ENCODE measurements around the gene PROSER3. TPM values are rescaled to one million over a fixed set of nuclear protein-coding genes. Genes with fewer than 3 reads are reported as not detected.

The PROSER3 gene
- total and polyA plus RNA-seq, 4 donors = 2.8 to 27.7 (median 11.5) TPM

DNA sequence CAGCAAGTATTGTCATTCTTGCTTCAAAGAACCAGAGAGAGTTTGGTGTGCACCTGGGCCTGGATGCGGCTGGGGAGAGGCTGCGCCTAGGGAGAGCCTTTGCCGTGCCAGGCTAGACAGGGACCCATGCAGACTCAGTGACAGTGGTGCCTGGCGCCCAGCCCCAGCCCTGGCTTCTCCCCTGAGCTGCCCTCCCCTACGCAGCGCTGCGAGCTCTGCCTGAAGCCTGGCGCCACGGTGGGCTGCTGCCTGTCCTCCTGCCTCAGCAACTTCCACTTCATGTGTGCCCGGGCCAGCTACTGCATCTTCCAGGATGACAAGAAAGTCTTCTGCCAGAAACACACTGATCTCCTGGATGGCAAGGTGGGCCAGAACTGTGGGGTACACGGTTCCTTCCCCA is 28.2 kb upstream of the PROSER3 start:
- no peaks in the 10 kb centered on the region for H3K9me3 ChIP-seq (ENCODE audit: control insufficient read depth, insufficient read depth, low read length)
- H3K36me3 ChIP-seq (ENCODE audit: control insufficient read depth, insufficient read depth, low read length) = peaks cover 99% of the 10 kb centered on the region
- H3K27ac ChIP-seq (ENCODE audit: low read depth, low read length) = no peak overlapping the region
- no peaks in the 10 kb centered on the region for H3K27me3 ChIP-seq (ENCODE audit: control insufficient read depth, insufficient read depth, low read length)
- H3K4me3 ChIP-seq (ENCODE audit: low read depth, low read length) = no peak overlapping the region
- DNase-seq (ENCODE audit: low read depth in 4 of 6, low spot score in 6 of 6) = no peak
- H3K4me1 ChIP-seq (ENCODE audit: control insufficient read depth, insufficient read depth, low read length) = no peaks in the 10 kb centered on the region
- 91% methylated on average over 11 of the region's 11 CpGs for WGBS (ENCODE audit: insufficient coverage)

DNA sequence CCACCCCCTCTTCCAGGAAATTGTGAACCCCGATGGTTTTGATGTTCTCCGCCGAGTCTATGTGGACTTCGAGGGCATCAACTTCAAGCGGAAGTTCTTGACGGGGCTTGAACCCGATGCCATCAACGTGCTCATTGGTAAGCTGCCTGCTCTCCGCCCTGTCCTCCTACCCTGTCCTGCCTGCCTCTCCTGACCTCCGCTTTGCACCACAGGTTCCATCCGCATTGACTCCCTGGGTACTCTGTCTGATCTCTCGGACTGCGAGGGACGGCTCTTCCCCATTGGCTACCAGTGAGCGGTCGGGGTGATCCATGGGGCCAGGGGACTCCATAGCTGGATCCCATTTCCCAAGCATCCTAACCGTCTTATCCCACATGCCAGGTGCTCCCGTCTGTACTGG is 27.6 kb upstream of the PROSER3 start:
- 95% methylated on average over 18 of the region's 18 CpGs for WGBS (ENCODE audit: insufficient coverage)
- Histone ChIP-seq H3K4me3 (ENCODE audit: low read depth, low read length) (no peak overlapping the region), H3K27ac (ENCODE audit: low read depth, low read length) (no peak overlapping the region), H3K27me3 (ENCODE audit: control insufficient read depth, insufficient read depth, low read length) (no peaks in the 10 kb centered on the region), H3K9me3 (ENCODE audit: control insufficient read depth, insufficient read depth, low read length) (no peaks in the 10 kb centered on the region), H3K4me1 (ENCODE audit: control insufficient read depth, insufficient read depth, low read length) (no peaks in the 10 kb centered on the region), H3K36me3 (ENCODE audit: control insufficient read depth, insufficient read depth, low read length) (peaks cover 99% of the 10 kb centered on the region)
- no peak for DNase-seq (ENCODE audit: low read depth in 4 of 6, low spot score in 6 of 6)

DNA sequence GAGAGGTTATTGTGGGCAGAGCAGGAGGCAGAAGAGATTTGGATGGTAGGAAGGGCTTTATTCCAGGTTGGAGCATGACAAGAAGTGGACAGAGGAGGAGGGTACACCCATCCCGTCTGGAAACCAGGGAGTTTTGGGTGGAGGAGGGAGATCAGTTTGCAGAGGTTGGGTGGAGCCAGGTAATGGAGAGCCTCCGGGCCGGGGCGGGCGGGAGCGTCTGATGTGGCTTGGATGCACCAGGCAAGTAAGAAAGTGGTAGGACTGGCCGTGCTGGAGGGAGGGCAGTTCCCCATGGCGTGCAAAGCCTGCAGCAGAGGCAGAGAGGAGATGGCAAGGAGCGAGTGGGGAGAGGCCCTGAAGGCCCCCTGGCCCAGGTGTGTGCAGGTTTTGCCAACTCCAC is 26.6 kb upstream of the PROSER3 start:
- Histone ChIP-seq H3K27ac (ENCODE audit: low read depth, low read length) (no peak overlapping the region), H3K4me1 (ENCODE audit: control insufficient read depth, insufficient read depth, low read length) (no peaks in the 10 kb centered on the region), H3K27me3 (ENCODE audit: control insufficient read depth, insufficient read depth, low read length) (no peaks in the 10 kb centered on the region), H3K36me3 (ENCODE audit: control insufficient read depth, insufficient read depth, low read length) (peaks cover 97% of the 10 kb centered on the region), H3K9me3 (ENCODE audit: control insufficient read depth, insufficient read depth, low read length) (no peaks in the 10 kb centered on the region), H3K4me3 (ENCODE audit: low read depth, low read length) (no peak overlapping the region)
- no peak for DNase-seq (ENCODE audit: low read depth in 4 of 6, low spot score in 6 of 6)
- 96% methylated on average over 9 of the region's 9 CpGs for WGBS (ENCODE audit: insufficient coverage)

DNA sequence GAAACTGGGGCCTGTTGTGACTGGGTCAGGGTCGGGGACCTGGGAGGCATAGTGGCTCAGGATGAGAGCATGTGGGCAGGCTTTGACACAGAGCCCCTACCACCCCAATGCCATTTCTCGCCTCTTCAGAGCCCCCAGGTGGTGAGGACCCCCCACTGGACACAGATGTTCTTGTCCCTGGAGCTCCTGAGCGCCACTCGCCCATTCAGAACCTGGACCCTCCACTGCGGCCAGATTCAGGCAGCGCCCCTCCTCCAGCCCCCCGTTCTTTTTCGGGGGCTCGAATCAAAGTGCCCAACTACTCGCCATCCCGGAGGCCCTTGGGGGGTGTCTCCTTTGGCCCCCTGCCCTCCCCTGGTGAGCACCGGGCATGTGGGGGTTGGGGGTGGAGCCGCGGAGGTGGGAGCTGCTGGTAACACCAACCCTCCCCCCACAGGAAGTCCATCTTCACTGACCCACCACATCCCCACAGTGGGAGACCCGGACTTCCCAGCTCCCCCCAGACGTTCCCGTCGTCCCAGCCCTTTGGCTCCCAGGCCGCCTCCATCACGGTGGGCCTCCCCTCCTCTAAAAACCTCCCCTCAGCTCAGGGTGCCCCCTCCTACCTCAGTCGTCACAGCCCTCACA is 26.1 kb upstream of the PROSER3 start:
- peaks cover 98% of the 10 kb centered on the region for H3K36me3 ChIP-seq (ENCODE audit: control insufficient read depth, insufficient read depth, low read length)

DNA sequence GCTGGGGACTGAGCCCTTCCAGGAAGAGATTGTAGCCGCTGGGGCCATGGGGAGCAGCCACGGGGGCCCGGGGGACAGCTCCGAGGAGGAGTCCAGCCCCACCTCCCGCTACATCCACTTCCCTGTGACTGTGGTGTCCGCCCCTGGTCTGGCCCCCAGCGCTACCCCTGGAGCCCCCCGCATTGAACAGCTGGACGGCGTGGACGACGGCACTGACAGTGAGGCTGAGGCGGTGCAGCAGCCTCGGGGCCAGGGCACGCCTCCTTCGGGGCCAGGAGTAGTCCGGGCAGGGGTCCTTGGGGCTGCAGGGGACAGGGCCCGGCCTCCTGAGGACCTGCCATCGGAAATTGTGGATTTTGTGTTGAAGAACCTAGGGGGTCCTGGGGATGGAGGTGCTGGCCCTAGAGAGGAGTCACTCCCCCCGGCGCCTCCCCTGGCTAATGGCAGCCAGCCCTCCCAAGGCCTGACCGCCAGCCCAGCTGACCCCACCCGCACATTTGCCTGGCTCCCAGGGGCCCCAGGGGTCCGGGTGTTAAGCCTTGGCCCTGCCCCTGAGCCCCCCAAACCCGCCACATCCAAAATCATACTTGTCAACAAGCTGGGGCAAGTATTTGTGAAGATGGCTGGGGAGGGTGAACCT is 25.3 kb upstream of the PROSER3 start:
- no peak for DNase-seq (ENCODE audit: low read depth in 4 of 6, low spot score in 6 of 6)
- Histone ChIP-seq H3K36me3 (ENCODE audit: control insufficient read depth, insufficient read depth, low read length) (peaks cover 98% of the 10 kb centered on the region), H3K4me1 (ENCODE audit: control insufficient read depth, insufficient read depth, low read length) (no peaks in the 10 kb centered on the region), H3K4me3 (ENCODE audit: low read depth, low read length) (no peak overlapping the region), H3K27ac (ENCODE audit: low read depth, low read length) (no peak overlapping the region), H3K9me3 (ENCODE audit: control insufficient read depth, insufficient read depth, low read length) (no peaks in the 10 kb centered on the region), H3K27me3 (ENCODE audit: control insufficient read depth, insufficient read depth, low read length) (no peaks in the 10 kb centered on the region)
- 89% methylated on average over 21 of the region's 25 CpGs for WGBS (ENCODE audit: insufficient coverage)

More for the DNA sequence above, 26.1 kb upstream of the PROSER3 start:
- H3K4me3 ChIP-seq (ENCODE audit: low read depth, low read length) = no peak overlapping the region
- no peak overlapping the region for H3K27ac ChIP-seq (ENCODE audit: low read depth, low read length)
- no peaks in the 10 kb centered on the region for H3K9me3 ChIP-seq (ENCODE audit: control insufficient read depth, insufficient read depth, low read length)
- no peaks in the 10 kb centered on the region for H3K4me1 ChIP-seq (ENCODE audit: control insufficient read depth, insufficient read depth, low read length)
- DNase-seq (ENCODE audit: low read depth in 4 of 6, low spot score in 6 of 6) = no peak
- H3K27me3 ChIP-seq (ENCODE audit: control insufficient read depth, insufficient read depth, low read length) = no peaks in the 10 kb centered on the region
- WGBS (ENCODE audit: insufficient coverage) = 84% methylated on average over 14 of the region's 21 CpGs

DNA sequence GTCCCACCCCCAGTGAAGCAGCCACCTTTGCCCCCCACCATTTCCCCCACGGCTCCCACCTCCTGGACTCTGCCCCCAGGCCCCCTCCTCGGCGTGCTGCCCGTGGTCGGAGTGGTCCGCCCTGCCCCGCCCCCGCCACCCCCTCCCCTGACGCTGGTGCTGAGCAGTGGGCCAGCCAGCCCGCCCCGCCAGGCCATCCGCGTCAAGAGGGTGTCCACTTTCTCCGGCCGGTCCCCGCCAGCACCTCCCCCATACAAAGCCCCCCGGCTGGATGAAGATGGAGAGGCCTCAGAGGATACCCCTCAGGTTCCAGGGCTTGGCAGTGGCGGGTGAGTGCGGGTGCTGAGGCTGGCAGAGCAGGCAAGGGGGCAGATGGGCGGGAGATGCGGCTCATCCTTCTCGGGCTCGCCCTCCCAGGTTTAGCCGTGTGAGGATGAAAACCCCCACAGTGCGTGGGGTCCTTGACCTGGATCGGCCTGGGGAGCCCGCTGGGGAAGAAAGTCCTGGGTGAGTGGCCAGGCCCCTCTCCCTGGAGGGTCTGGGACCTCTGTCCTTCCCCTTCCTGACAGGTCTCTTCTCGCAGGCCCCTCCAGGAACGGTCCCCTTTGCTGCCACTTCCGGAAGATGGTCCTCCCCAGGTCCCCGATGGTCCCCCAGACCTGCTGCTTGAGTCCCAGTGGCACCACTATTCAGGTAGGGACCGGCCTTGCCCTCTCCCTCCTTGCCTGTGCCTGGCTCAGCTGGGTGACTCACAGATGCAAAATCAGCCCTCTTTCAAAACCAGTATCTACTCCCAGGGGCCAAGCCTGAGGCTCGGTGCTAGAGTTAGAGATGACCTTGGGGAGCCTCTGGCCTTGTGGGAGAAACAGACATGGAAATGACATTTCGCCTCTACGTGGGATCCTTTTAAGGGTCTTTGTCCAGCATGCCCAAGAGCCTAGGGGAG is 24.5 kb upstream of the PROSER3 start:
- H3K4me3 ChIP-seq (ENCODE audit: low read depth, low read length) = no peak overlapping the region
- H3K36me3 ChIP-seq (ENCODE audit: control insufficient read depth, insufficient read depth, low read length) = peaks cover 98% of the 10 kb centered on the region
- H3K4me1 ChIP-seq (ENCODE audit: control insufficient read depth, insufficient read depth, low read length) = no peaks in the 10 kb centered on the region
- DNase-seq (ENCODE audit: low read depth in 4 of 6, low spot score in 6 of 6) = no peak
- H3K9me3 ChIP-seq (ENCODE audit: control insufficient read depth, insufficient read depth, low read length) = no peaks in the 10 kb centered on the region
- no peaks in the 10 kb centered on the region for H3K27me3 ChIP-seq (ENCODE audit: control insufficient read depth, insufficient read depth, low read length)
- H3K27ac ChIP-seq (ENCODE audit: low read depth, low read length) = no peak overlapping the region
- WGBS (ENCODE audit: insufficient coverage) = 93% methylated on average over 23 of the region's 35 CpGs

DNA sequence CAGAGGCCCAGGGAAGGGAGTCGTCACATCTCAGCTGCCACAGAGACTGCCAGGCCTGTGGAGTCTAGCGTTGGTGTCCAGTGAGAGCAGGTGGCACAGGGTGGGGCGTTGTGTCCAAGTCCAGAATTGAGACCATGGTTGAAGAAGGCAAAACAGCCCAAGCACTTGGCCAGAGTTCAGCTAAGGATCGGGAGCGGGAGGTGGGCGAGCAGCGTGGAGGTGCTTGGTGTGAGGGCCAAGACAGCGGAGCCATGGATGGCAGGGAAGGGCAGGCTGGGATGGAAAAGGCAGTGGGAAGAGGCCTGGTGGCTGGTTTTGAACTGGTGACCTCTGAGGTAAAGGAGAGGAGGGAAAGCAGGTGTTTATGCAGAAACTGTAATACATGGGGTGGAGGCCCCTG is 23.7 kb upstream of the PROSER3 start:
- DNase-seq (ENCODE audit: low read depth in 4 of 6, low spot score in 6 of 6) = no peak
- H3K36me3 ChIP-seq (ENCODE audit: control insufficient read depth, insufficient read depth, low read length) = peaks cover 98% of the 10 kb centered on the region
- no peak overlapping the region for H3K4me3 ChIP-seq (ENCODE audit: low read depth, low read length)
- H3K9me3 ChIP-seq (ENCODE audit: control insufficient read depth, insufficient read depth, low read length) = no peaks in the 10 kb centered on the region
- no peak overlapping the region for H3K27ac ChIP-seq (ENCODE audit: low read depth, low read length)
- WGBS (ENCODE audit: insufficient coverage) = 98% methylated on average over 8 of the region's 8 CpGs
- H3K27me3 ChIP-seq (ENCODE audit: control insufficient read depth, insufficient read depth, low read length) = no peaks in the 10 kb centered on the region
- peaks cover under 1% of the 10 kb centered on the region for H3K4me1 ChIP-seq (ENCODE audit: control insufficient read depth, insufficient read depth, low read length)

DNA sequence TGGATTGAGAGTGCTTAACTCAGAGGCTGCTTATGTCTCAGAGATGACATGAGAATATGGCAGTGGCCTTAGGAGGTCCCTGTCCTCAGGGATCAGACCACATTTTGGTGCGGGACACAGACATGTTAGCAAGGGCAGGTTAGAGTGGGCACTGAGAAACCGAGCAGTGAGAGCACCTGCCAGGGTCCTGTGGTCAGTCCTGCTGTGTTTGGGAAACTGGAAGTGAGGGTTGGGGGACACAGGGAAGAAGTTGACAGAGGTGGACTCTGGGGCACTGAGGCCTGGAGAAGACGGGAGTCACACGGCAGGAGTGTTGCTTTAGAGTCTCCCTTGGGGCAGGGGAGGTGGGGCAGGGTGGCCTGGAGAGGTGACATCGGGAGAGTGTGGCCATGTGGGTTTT is 23.1 kb upstream of the PROSER3 start:
- H3K27ac ChIP-seq (ENCODE audit: low read depth, low read length) = no peak overlapping the region
- DNase-seq (ENCODE audit: low read depth in 4 of 6, low spot score in 6 of 6) = no peak
- H3K36me3 ChIP-seq (ENCODE audit: control insufficient read depth, insufficient read depth, low read length) = peaks cover 98% of the 10 kb centered on the region
- H3K4me1 ChIP-seq (ENCODE audit: control insufficient read depth, insufficient read depth, low read length) = peaks cover 7% of the 10 kb centered on the region
- 97% methylated on average over 4 of the region's 5 CpGs for WGBS (ENCODE audit: insufficient coverage)
- H3K27me3 ChIP-seq (ENCODE audit: control insufficient read depth, insufficient read depth, low read length) = no peaks in the 10 kb centered on the region
- H3K9me3 ChIP-seq (ENCODE audit: control insufficient read depth, insufficient read depth, low read length) = no peaks in the 10 kb centered on the region
- H3K4me3 ChIP-seq (ENCODE audit: low read depth, low read length) = no peak overlapping the region

DNA sequence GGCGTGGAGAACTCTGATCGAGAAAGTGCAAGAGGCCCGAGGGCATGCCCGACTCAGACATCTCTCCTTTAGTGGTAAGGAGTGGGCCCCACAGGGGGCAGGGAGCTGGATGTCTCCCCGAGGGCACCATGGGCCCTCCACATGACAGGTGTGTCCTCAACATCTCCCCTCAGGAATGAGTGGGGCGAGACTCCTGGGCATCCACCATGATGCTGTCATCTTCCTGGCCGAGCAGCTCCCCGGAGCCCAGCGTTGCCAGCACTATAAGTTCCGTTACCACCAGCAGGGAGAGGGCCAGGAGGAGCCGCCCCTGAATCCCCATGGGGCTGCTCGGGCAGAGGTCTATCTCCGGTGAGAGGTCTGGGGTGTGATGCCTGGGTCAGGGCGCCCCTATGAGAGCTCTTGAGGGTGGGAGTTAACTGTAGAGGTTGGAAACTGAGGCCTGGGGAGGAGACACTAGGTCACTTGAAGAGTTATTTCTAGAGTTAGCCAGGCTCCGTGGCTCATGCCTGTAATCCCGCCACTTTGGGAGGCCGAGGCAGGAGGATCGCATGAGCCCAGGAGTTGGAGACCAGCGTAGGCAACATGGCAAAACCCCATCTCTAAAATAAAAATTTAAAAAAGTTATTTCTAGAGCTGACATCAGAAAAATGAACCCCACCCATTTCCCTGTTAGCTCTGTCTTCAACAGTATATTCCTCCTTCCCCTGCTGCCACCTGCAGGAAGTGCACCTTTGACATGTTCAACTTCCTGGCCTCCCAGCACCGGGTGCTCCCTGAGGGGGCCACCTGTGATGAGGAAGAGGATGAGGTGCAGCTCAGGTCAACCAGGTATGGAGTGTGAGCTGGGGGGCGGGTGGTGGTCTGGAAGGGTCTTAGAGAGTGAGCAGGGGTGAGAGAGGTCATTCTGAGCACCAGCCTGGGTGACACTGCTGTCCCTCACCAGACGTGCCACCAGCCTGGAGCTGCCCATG is 20.8 kb upstream of the PROSER3 start:
- no peaks in the 10 kb centered on the region for H3K27me3 ChIP-seq (ENCODE audit: control insufficient read depth, insufficient read depth, low read length)
- peaks cover 26% of the 10 kb centered on the region for H3K4me1 ChIP-seq (ENCODE audit: control insufficient read depth, insufficient read depth, low read length)
- no peak for DNase-seq (ENCODE audit: low read depth in 4 of 6, low spot score in 6 of 6)
- 89% methylated on average over 18 of the region's 22 CpGs for WGBS (ENCODE audit: insufficient coverage)
- no peak overlapping the region for H3K27ac ChIP-seq (ENCODE audit: low read depth, low read length)
- H3K4me3 ChIP-seq (ENCODE audit: low read depth, low read length) = no peak overlapping the region
- H3K36me3 ChIP-seq (ENCODE audit: control insufficient read depth, insufficient read depth, low read length) = peaks cover 75% of the 10 kb centered on the region
- no peaks in the 10 kb centered on the region for H3K9me3 ChIP-seq (ENCODE audit: control insufficient read depth, insufficient read depth, low read length)

Data from spinal cord (tissue), 10 donors.